ENCODE results near the gene CHRNA1.
A peak's percentile ranks its signal among the peaks of the same experiment; 100 is the strongest.

CHRNA1 gene

GRCh38 chr2:174759381-174760065 is 4.7 kb downstream of the CHRNA1 start:
- no peak for DNase-seq

- DNase-seq = no peak
Measured at GRCh38 chr2:174756743-174757142, 7.5 kb downstream of the CHRNA1 start.

- peak; percentile 63 for DNase-seq
Measured at GRCh38 chr2:174753038-174753633, 11.1 kb downstream of the CHRNA1 start.

- DNase-seq = peak; percentile 52
Measured at GRCh38 chr2:174752403-174753037, 11.8 kb downstream of the CHRNA1 start.

- peak; percentile 69 for DNase-seq
Measured at GRCh38 chr2:174750923-174751441, 13.3 kb downstream of the CHRNA1 start.

- DNase-seq = no peak
Measured at GRCh38 chr2:174749793-174750192, 14.5 kb downstream of the CHRNA1 start.

GRCh38 chr2:174748948-174749347 is 15.3 kb downstream of the CHRNA1 start:
- DNase-seq = peak; percentile 77

GRCh38 chr2:174745142-174745541 is 19.1 kb downstream of the CHRNA1 start:
- no peak for DNase-seq

- DNase-seq = no peak
Measured at GRCh38 chr2:174744111-174744510, 20.2 kb downstream of the CHRNA1 start.

GRCh38 chr2:174740721-174741120 is 23.6 kb downstream of the CHRNA1 start:
- DNase-seq = no peak

GRCh38 chr2:174738841-174739240 is 25.4 kb downstream of the CHRNA1 start:
- DNase-seq = no peak

GRCh38 chr2:174731546-174731945 is 32.7 kb downstream of the CHRNA1 start:
- DNase-seq = no peak

- DNase-seq = no peak
Measured at GRCh38 chr2:174730698-174731018, 33.6 kb downstream of the CHRNA1 start.

- peak; percentile 45 for DNase-seq
Measured at GRCh38 chr2:174729797-174730697, 34.2 kb downstream of the CHRNA1 start.

GRCh38 chr2:174728096-174728495 is 36.2 kb downstream of the CHRNA1 start:
- no peak for DNase-seq

- no peak for DNase-seq
Measured at GRCh38 chr2:174726212-174726611, 38.1 kb downstream of the CHRNA1 start.

GRCh38 chr2:174722942-174723592 is 41.2 kb downstream of the CHRNA1 start:
- DNase-seq = no peak

GRCh38 chr2:174719016-174719415 is 45.3 kb downstream of the CHRNA1 start:
- DNase-seq = no peak

GRCh38 chr2:174718591-174718990 is 45.7 kb downstream of the CHRNA1 start:
- DNase-seq = no peak

GRCh38 chr2:174717916-174718315 is 46.4 kb downstream of the CHRNA1 start:
- no peak for DNase-seq

GRCh38 chr2:174717273-174717672 is 47.0 kb downstream of the CHRNA1 start:
- peak; percentile 43 for DNase-seq

GRCh38 chr2:174716785-174717184 is 47.5 kb downstream of the CHRNA1 start:
- peak; percentile 15 for DNase-seq

GRCh38 chr2:174713686-174714085 is 50.6 kb downstream of the CHRNA1 start:
- DNase-seq = no peak

Measured in CD4-positive, alpha-beta T cell treated with Interleukin-21 for 1 hour (primary cell).